Measurements from ENCODE around the gene GMPPA.

The GMPPA gene

DNA sequence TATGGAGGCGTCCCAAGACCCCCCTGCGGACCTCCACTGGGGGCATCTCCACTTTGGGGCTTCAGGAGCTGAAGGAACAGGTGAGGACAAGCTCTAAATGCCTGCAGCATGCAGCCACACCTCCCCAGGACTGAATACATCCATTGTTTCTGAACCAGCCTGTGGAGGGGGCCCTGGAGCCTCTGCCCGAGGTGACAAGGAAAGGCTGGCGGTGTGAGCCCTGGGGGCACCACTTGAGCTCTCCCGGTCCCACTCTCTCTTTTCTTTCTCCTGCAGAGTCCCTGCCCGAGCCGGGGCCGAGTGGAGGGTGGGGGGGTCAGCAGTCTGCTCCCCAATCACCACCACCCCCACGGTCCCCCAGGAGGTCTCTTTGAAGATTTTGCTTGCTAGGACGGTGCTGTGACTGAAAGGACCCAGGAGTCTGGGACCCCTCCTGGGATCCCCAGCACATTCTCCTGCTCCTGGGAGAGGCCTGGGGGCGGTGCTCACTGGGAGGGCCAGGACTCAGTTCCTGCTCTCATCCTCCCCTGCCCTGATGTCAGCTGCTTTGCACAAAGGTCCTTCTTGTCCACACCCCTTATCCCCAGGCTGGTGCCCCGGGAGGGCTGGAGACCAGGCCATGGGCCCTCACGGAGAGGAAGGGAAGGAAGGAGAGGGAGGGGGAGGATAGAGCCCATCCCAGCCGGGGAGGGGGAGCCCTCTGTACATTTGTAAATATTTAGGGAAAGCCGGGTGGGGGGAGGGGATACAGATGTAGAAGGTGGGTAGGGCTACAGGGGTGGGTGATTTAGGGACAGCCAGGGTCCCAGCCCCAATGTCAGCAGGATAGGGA is 39.2 kb downstream of the GMPPA start:
- no peak for DNase-seq

DNA sequence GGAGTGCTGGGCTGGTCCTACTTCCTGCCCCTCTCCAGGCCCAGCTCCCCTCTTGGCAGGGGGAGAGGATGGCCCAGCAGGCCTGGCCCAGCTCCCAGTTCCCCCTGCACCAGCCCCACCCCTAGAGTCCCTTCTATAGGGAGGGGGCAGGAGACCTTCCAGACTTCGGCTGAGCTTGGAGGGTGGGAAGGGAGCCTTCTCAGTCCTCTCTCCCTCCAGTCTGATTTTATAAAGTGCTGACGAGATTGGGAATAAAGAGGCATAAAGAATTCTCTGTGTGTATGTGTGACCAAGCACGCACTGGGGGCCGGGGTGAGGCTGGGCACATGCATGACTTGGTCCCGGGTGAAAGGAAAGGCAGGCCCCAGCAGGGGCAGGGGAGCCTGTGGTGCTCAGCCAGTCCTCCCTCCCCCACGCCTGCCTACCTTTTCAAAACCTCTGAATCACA is 39.8 kb downstream of the GMPPA start:
- DNase-seq = peak in 8 of 56 donors; percentile 11 to 46 (median 23)

- DNase-seq = peak in 1 of 56 donors; percentile 41
Measured at GRCh38 chr2:219538956-219539788, 40.5 kb downstream of the GMPPA start.

GRCh38 chr2:219539926-219540678 is 41.4 kb downstream of the GMPPA start:
- no peak for DNase-seq

DNA sequence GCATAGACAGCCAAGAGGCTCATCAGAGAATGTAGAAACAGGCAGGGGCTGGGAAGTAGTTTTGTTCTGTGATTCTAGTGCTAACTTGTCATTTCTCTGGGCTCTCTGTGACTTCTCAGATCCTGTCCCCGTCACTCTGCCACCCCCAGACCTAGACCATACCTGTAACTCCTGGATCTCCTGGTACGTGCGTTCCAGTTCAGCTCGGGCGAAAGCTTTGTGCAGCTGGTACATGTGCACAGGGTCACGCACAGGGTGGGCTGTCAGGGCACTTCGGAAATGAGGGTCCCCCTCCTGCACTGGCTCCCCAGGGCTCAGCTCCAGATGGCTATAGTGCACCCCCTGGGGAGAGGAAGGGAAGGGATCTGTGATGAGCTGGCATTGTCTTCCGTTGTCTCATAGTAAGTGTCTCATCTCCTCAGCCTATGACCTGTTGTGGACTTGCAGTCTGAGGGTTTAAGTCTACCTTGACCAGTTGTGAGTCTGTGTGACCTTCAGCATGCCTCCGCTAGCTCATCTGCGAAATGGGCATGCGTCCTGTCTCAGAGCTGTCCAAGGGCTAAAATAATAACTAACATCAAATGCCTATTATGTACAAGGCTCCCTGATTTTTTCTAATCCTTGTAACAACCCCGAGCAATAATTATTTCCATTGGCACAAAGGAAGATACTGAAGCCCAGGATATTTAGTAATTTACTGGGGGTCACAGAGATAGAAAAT is 42.3 kb downstream of the GMPPA start:
- DNase-seq = no peak

DNA sequence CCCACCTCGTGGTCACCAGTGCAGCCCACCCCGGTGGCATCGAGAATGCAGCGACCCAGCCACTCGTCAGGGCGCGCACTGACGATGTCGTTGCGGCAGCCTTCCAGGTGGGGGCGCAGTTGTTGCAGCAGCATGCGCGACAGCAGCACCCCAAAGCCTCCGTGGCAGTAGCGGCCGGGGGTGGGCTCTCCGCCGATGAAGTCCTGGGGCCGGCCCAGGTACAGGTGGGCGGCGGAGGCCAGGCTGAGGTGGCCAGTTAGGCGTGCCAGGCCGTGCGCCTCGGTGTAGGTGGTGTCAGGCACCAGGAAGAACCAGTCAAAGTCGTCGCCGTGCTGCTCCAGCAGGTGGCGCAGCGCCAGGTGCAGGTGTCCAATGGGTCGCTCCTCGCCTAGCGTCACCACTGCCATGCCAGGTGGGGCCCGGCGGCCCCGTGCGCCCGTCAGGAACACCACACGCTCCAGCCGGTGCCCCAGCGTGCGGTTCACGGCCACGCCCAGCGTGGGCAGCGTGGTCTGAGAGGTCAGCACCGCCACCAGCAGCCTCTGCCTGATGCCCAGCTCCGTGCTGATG is 43.0 kb downstream of the GMPPA start:
- DNase-seq = peak in 49 of 56 donors; percentile 15 to 87 (median 70)

DNA sequence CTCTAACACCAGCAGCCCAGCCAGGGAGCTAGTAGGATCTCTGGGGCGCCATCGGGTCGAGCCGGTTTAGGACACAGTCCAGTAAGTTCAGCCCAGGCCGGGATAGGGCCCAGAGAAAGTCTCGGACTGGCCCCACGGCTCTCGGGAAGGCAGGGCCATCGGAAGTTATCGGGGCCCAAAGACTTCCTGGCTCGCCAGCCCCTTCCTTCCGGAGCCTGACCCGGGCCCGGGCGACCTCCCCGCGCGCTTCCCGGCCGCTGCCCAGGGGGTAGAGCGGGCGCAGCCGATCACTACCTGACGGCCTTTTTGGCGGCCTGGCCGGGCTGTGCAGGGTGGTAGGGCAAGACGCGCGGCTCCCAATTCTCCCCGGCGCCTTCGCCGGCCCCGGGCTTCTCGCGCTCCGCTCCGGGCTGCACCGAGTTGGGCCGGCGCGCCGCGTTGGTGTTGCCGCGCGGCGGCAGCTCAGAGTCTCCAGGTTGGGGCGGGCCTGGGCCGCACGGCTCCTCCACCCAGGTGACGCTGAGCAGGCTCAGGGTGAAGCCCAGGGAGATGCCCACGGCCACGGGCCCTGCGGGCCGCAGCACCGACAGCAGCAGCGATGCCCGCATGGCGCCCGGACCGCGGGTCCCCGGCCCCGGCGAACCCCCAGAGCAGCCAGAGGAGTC is 44.4 kb downstream of the GMPPA start:
- DNase-seq = peak in 5 of 56 donors; percentile 38 to 77 (median 58)

- DNase-seq = peak; percentile 59 to 100 (median 98)
Measured at GRCh38 chr2:219543596-219544358, 45.1 kb downstream of the GMPPA start, which contains the start of the genes CHPF and TMEM198. TSS of gene CHPF (minus strand) at chr2:219543809. CDS start at chr2:219543538, 271 bp downstream. TSS of gene TMEM198 (plus strand) at chr2:219544028. CDS start at chr2:219544728, 700 bp downstream.

- peak in 1 of 56 donors; percentile 17 for DNase-seq
Measured at GRCh38 chr2:219544567-219544966, 45.9 kb downstream of the GMPPA start.

- no peak for DNase-seq
Measured at GRCh38 chr2:219545295-219545942, 46.7 kb downstream of the GMPPA start.

GRCh38 chr2:219545943-219546352 is 47.3 kb downstream of the GMPPA start:
- no peak for DNase-seq

DNA sequence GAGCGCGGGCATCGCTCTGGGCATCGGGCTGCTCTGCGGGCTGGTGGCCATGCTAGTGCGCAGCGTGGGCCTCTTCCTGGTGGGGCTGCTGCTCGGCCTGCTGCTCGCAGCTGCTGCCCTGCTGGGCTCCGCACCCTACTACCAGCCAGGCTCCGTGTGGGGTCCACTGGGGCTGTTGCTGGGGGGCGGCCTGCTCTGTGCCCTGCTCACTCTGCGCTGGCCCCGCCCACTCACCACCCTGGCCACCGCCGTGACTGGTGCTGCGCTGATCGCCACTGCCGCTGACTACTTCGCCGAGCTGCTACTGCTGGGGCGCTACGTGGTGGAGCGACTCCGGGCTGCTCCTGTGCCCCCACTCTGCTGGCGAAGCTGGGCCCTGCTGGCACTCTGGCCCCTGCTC is 48.9 kb downstream of the GMPPA start:
- no peak for DNase-seq

DNA sequence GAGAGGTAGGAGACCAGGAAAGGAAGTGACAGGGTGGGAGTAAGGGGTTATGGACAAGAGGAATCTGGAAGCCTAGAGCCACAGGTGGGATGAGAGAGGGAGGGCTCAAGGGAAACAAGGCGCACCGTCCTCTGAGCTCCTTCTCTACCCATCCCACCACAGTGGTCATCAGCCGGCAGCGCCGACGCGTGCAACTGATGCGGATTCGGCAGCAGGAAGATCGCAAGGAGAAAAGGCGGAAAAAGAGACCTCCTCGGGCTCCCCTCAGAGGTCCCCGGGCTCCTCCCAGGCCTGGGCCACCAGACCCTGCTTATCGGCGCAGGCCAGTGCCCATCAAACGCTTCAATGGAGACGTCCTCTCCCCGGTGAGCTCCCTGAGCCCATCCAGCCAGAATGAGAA is 50.3 kb downstream of the GMPPA start:
- no peak for DNase-seq

GRCh38 chr2:219549619-219550018 is 50.9 kb downstream of the GMPPA start:
- no peak for DNase-seq

GRCh38 chr2:219551441-219552381 is 53.0 kb downstream of the GMPPA start:
- peak in 9 of 56 donors; percentile 4 to 59 (median 35) for DNase-seq

GRCh38 chr2:219552382-219553167 is 53.9 kb downstream of the GMPPA start:
- DNase-seq = peak in 55 of 56 donors; percentile 15 to 94 (median 76)
